HG03159 (cell line): Measurements from ENCODE around the gene RPRML.
"Not testable (repeated sequence)": the region's sequence is repeated elsewhere in the genome, so short reads cannot be mapped to it uniquely, and the experiment has no call there.

Source experiments
- ATAC-seq: cut with Tn5 transposase; IDR thresholded peaks from one replicate; pipeline ENCODE4 v1.9.1; 2021; ENCODE audit warnings: mild to moderate bottlenecking, moderate library complexity; ENCODE audit not compliant: unreplicated experiment

The RPRML gene

DNA sequence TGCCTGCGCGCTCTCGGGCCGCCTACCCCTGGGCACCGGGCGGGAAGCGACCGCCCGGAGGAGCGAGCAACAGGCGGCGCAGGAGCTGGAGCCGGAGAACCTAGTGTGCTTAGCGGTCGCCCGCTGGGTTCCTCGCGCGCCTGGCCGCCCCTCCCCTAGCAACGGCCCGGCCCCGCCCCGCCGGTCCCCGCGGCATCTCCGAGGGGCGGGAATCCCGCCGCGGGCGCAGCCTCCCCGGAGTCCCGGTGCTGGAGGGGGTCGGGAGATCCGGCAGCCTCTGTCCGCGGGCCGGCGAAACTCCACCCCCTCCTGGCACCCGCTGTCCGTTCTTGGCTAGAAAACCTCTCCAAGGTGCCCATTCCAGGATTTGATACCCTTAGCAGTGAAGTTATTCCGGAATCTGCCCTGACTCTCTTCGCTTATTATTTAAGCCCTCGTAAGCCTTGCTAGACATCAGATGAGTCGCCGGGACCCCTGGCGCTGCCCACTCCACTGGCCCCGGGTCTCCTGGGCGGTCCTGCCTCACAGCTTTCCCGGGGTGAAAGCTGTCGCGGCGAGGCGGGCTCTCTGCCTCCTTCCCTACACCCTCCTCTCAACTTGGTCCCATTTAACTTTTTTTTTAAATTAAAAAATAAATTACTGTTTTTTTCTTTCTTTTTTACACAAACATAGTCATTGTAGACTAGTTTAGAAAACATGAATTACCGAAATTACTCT lies at the start of gene RPRML:
TSS of gene RPRML (minus strand) at position 107 of the 717 bp plus-strand sequence. CDS start 246 bp downstream, outside the sequence.
- ATAC-seq: no peak

DNA sequence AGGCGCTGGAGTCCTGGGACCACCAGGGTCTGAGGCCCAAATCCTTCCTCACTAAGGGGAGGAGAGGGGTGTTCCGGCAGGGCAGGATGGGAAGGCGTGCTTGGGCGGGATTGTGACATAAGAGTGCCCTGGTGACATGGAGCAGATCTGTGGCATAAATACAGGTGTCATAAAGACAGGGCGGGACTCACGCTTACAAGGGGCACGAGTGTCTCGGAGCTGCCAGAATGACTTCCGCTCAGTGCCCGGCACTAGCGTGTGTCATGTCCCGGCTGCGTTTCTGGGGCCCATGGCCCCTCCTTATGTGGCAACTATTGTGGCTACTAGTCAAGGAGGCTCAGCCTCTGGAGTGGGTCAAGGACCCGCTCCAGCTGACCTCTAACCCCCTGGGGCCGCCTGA lies 37.9 kb upstream of the RPRML start:
- ATAC-seq: not testable (repeated sequence)

DNA sequence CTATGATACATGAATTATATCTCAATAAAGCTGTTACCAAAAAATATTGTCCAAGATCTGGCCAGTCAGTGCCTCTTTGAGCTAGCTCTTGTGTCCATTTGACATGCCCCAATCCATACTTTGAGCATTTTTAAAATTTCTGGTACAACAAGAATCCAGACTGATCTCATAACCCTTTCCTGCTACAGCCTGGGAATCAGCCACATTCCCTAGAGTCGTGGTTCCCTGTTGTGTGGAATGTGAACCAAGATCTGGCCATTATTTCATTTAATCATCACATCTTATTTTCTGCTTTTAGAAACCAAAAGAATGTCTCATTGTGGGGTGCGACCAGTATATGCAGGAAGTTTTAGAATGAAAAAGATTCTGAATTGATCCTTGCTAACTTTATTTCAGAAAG lies 34.3 kb upstream of the RPRML start:
- ATAC-seq: no peak

DNA sequence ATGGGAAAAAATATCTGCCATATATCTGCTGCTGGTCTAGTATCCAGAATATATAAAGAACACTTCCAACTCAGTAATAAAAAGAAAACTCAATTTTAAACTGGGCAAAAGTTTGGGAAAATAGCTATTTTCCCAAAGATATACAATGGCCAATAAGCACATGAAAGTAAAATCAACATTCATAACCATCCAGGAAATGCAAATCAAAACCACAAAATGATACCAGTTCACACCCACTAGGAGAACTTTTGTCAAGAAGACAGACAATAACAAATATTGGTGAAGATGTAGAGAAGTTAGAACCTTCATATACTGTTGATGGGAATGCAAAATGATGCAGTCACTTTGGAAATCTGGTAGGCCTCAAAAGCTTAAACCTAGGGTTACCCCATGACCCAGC lies 33.4 kb upstream of the RPRML start:
- ATAC-seq: no peak

DNA sequence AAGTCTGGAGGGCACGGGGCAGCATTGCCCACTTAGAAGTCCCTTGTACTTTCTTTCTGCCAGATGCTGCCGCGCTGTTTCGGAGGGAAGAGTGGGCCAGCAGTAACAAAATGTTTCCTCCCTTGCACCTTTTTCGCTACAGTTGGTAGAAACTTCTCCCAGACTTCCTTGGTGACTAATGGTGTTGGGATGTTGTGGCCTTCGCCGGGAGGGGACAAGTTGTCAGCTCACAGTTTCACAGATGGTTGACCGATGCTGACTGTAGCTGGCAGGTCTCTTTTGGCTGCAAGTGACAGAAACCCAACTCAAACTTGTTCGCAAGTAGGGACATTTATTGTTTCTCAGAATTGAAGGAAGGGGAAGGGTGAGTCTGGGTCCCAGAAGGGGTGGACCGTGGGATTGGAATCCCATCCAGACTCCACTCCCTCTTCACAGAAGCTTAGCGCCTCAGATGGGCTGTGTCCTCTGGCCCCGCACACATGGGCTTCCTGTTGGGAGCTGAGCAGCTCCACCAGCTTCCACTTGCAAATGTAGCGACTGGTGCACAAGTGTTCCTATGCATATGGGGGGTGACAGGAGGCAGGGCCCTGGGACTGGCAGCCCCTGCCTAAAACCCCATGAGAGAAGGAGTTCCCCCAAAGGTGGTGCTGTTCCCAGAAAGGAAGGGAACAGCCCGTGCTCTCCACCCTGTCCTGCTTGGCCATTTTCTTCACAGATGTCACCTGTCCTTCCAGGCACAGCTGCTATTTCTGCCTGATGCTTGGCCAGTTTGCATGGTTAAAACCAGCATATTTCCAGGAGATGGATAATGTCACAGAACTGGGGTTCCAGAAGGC lies 30.9 kb upstream of the RPRML start:
- no peak for ATAC-seq

DNA sequence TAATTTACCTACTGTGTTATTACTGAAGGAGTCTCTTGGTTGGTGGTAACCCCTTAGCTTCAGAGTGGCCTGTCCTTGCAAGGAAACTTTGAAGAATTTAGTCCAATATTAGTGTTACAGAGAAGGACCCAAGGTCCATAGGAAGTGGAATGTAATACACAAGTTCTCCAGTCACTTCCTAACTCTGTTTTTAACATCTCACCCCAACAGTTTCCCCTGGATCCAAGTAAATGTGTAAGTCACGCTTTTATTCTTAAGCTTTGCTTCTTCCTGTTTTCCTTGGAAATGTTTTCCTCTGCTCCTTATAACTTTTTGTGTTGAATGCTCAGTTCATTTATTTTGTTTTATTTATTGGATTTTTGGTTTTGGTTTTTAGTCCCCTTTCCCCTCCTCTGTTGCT lies 25.9 kb upstream of the RPRML start:
- no peak for ATAC-seq

DNA sequence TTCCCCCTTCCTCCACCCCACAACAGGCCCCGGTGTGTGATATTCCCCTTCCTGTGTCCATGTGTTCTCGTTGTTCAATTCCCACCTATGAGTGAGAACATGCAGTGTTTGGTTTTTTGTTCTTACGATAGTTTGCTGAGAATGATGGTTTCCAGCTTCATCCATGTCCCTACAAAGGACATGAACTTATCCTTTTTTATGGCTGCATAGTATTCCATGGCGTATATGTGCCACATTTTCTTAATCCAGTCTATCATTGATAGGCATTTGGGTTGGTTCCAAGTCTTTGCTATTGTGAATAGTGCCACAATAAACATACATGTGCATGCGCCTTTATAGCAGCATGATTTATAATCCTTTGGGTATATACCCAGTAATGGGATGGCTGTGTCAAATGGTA lies 24.8 kb upstream of the RPRML start:
- ATAC-seq: not testable (repeated sequence)

DNA sequence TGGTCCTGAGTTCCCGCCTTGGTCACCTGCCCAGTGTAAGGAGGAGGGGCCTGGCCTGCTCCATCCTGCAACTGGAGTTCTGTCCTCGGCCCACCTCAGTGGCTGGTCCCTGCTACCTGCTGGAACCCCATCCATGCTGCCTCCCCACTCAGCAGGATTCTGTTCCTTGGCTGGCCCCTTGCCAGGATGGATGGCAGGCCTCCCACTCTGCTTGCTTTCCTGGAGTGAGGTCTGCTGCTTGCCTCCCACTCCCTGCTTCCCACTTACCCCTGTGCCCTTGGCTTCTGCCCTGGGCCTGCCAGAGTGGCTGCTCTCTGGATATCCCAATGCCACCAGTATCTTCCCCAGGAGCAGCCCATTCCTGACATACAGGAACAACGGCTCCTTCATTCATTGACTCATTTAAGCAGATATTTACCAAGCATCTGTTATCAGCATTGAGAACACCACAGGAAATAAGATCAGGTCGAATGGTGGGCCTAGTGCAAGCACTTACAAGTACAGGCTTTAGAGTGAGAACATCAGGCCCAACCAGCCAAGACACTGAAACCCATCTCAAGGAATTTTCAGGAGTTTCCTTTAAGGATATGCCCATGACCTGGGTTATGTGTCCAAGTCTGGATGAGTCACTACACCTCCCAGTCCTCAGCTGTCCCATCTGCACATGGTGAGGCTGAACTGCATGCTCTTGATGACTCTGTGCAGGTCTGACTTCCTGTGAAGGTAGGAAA lies 17.0 kb upstream of the RPRML start:
- no peak for ATAC-seq

DNA sequence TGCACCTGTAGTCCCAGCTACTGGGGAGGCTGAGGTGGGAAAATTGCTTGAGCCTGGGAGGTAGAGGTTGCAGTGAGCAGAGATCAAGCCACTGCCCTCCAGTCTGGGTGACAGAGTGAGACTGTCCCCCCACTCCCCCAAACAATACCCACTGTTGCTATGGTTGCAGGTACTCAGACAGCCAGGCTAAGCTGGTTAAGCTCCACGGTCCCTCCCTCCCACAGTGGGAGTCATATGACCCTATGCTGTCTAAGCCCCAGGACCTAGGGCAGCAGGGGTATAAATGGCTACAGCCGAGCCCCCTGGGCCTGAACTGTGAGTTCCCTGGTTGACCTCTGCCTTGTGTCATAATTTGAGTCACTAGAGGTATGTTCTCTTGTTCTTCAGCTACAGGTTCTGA lies 15.9 kb upstream of the RPRML start:
- no peak for ATAC-seq

DNA sequence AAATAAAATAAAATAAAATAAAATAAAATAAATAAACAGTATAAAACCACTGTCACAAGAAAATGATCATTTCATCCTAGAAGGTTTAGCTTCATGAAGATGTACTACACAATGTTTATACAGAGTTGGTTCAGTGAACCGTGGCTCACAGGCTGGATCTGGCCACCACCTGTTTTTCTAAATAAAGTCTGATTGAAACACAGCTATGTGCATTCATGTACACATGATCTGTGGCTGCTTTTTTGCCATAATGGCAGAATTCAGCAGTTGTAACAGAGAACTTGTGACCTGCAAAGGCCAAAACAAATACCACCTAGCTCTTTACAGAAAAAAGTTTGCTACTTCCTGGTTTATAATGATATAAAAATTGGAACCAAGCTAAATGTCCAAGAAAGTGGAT lies 12.6 kb upstream of the RPRML start:
- no peak for ATAC-seq

DNA sequence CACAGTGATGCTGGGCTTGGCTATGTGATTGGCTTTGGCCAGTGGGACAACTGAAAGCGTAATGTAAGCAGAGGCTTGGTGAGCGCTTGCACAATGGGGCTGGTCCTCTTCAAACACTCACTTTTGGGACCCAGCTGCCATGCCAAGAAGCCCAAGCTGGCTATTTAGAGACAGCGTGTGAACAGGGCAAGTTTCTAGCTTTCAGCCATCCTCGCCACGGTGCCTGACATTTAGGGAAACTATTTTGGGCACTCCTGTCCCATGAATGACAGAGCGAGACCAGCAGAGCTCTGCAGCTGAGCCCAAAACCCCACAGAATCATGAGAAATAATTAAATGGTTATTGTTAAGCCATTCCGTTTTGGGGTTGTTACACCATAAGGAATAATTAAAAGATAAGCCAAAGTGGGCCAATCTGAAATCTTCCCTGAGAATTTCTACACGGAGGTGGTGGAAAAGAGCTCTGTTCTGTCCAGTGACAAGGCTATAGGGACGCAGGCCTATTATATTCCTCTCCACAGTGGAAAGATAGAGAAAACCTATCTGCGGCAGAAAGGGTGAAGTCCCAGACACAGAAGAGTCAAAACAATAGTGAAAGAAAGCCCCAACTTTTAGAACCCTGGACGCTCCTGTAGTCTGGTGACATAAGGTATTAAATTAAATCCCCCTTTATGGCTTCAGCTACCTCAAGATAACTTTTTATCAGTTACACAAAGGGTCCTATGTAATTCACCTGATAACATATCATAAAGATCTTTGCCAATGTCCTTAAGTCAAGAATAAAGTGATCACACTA lies 10.8 kb upstream of the RPRML start:
- no peak for ATAC-seq

DNA sequence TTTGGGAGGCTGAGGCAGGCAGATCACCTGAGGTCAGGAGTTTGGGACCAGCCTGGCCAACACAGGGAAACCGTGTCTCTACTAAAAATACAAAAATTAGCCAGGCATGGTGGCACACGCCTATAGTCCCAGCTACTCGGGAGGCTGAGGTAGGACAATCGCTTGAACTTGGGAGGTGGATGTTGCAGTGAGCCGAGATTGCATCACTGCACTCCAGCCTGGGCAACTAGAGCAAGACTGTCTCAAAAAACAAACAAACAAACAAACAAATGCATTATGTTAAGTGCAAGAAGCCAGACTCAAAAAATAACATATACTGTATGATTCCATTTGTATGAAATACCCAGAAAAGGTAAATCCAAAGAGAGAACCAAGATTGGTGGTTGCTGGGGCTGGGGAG lies 8.9 kb upstream of the RPRML start:
- ATAC-seq: not testable (repeated sequence)

DNA sequence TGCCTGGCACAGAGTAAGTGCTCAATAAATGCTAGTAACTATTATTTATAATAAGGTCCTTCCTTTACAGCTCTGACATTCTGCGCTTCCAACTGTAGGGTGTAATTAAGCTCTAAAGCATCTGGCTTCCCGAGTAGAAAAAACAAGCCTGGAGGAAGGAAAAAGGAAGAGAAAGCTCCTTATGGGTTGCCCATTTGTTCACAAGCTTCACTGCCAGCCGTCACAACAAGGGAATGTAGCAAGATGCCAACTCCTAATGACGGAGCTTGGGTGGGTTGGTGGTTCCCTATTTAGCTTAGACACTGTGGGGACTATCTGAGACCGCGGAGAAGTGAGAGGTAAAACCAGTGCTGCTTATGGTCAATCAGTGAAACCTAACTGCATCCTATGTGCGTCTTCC lies 7.3 kb upstream of the RPRML start:
- no peak for ATAC-seq

DNA sequence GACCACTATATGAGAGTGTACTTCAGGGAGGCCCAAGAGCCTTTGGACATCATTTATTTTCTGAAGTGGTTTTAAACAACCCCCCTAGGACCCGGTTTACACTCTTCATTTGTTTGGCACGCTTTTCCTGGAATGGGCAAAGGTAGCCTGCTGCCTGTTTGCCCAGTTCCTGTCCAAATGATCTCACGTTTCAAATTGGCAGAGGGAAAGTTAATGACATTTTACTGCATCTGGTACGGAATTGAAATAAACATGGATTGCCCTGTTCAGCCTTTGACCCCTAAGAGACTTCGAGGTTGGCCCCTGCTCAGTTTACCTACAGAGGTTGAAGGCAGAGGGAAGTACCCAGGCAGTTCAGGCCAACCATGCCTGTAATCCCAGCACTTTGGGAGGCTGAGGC lies 5.8 kb upstream of the RPRML start:
- no peak for ATAC-seq

DNA sequence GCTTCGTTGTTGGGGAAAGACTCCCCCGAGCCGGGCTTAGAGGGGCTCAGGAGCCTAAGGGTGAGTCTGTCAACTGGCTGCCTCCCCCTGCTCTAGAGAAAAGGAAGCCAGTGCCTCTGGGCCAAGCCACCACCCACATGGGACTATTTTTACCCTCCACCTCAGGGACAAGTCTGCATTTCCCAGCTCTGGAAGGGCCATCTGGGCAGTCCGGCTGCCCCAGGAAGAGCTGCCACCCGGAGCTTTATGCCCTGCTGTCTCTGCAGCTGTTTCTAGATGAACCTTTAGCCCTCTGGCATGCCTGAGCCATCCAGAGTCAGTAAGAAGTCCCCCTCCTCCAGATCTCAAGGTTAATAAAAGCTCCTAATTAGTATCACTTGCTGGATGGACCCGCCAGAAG lies 5.3 kb upstream of the RPRML start:
- no peak for ATAC-seq

DNA sequence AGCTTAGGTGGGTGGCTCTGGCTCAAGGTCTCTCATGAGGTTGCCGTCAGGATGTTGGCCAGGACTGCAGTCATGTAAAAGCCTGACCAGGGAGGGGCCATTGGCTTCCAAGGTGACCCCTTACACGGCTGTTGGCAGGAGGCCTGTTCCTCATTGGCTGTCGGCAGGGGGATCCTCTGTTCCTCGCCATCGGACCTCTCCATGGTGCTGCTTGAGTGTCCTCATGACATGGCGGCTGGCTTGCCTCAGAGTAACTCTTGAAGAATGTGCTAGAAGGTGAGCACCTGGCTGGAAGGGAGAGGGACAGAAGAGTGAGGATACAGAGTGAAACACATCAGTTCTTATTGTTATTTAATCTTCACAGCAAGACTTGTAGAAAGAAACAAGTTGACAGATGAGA lies 4.7 kb upstream of the RPRML start:
- ATAC-seq: no peak

DNA sequence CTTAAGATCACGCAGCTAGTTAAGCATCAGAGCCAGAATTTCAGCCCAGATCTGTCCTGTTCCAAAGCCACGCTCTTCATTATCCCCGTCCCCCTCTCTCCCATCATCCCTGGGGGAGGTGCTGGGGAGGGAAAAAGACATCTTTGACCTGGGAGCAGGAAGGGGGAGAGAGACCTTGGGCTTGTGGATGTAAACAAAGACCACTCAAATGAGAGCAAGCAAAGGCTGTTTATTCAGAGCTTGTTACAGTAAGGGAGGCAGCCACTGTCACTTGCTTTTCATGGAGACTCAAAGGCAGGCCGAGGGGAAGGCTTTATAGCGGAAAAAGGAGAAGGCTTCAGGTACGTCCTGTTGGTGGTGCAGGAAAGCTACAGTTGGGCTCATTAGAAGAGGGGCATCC lies 3.5 kb upstream of the RPRML start:
- no peak for ATAC-seq

DNA sequence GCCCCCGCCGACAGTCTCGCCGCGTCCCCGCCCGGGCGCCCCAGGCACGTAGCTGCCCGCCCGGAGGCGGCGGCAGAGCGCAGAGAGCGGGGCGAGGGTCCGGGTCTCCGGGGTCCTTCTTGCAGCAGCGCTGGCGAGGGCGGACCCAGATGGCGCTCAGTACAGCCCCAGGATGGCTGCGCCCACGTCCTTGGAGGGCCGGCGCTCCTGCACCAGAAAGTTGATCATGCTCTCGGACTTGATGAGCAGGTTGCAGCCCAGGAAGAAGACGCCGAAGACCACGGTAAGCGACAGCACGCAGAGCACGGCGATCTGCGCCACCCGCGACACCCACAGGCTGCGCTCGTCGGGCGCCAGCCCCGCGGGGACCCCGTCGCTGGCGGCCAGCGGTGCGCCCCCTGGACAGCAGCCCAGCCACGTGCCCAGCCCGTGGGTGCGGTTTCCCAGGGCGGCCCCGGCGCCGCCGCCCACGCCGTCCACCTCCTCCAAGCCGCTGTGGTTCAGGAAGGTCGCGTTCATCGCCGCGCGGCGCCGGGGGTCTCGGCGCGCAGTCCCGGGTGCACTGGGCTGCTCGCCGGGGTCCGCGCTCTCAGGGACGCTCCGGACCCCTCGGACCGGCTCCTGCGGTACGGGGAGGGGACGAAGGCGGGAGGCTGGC lies 435 bp downstream of the RPRML start:
- ATAC-seq: no peak

DNA sequence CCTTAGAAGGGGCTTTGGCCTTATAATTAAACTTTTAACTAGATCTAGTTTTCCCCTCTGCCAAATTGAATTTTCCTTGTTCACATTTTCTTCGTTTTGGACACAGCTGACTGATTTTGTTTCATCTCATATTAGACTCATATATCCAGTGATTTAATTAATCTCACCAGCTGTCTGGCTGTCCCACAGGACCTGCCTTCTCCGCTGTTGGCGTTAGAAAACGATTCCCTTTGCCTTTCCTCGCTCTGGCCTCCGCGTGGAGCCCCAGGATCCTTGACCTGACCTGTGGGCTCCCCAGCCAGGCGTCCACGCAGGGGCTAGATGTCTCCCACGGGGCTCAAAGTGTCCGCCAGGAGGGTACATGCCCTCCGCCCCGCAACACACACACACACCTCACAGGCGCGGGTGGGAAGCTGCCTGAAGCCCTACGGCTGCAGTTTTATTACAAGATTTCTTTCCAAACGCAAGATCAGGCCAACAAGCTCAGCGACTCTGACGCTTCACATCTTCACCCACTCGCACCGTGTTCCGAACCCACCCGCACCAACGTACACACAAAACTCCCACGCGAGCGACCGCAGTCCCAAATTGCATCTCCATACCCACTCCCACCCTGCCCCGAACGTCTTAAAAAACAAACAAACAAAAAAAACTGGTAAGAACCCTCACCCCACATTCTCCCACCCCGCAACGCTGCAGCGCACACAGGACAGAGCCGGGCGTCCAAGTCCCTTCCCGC lies 1.1 kb downstream of the RPRML start:
- no peak for ATAC-seq

DNA sequence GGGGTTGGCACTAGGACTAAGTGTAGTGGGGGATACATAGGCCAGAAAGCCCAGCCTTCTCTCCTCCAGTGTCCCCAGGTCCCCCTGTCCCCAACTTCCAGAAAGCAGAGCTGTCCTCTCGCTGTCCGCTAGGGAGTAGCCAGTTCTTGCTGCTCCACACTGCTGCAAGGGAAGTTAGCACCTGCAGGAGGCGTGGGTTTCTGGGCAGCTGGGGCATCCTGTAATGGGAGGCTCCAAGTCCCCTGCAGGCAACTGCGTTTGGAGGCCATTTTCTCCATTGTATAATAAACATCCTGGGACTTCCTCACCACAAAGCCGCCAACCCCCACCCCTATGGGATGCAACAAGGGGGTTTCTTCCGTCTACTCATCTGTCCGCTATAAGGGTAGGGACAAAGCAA lies 1.7 kb downstream of the RPRML start:
- ATAC-seq: no peak
